GM18951 (cell line): ENCODE data around the gene EVC.
A peak's percentile ranks its signal among the peaks of the same experiment; 100 is the strongest.

Source experiments
- POLR2A ChIP-seq: IDR thresholded peaks from 4 replicates; pipeline ENCODE4 v1.6.1; 2011; ENCODE audit warnings: mild to moderate bottlenecking; ENCODE audit not compliant: insufficient read length, insufficient read depth; ENCODE audit errors: extremely low read depth
- in situ Hi-C: fragments of 300-500 bp; cut with MboI; formaldehyde crosslinking; loops from one replicate; pipeline ENCODE4 v1.12.0; 2022; ENCODE audit warnings: low sequenced_read_pairs, mixed read lengths, inconsistent platforms; ENCODE audit not compliant: unreplicated experiment

Gene EVC

DNA sequence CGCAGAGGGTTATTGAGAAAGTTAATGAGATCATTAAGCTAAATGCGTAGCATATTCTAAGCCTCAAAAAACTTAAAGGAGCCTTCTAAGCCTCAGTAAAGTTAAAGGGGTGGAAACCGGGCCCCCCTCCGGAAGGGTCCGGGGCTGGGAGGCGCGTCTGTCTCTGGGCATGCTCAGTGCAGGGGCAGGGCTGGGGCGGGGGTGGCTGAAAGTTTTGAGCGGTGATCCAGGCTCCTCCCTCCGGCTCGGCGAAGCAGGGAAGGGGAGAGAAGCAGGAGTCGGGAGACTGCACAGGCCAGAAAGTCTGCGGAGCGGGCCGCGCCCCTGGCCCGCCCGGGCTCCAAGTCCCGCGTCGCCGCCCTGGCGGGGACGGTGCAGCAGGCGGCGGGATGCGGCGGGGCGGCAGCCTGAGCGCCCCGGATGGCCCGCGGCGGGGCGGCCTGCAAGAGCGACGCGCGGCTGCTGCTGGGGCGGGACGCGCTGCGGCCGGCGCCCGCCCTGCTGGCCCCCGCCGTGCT lies at the start of gene EVC:
Gene EVC, plus strand, starts transcription at position 241 of the 518 bp plus-strand sequence. Its CDS starts 180 bp downstream, at position 421.
- peak; percentile 24 for TF ChIP-seq POLR2A
- in situ Hi-C loops, result no loop called here

- TF ChIP-seq POLR2A, result no peak
- in situ Hi-C loops, result no loop called here
Measured at GRCh38 chr4:5661237-5661636, 49.8 kb upstream of the EVC start.

- in situ Hi-C loops, result no loop called here
- TF ChIP-seq POLR2A, result no peak
Measured at GRCh38 chr4:5662555-5662954, 48.4 kb upstream of the EVC start.

DNA sequence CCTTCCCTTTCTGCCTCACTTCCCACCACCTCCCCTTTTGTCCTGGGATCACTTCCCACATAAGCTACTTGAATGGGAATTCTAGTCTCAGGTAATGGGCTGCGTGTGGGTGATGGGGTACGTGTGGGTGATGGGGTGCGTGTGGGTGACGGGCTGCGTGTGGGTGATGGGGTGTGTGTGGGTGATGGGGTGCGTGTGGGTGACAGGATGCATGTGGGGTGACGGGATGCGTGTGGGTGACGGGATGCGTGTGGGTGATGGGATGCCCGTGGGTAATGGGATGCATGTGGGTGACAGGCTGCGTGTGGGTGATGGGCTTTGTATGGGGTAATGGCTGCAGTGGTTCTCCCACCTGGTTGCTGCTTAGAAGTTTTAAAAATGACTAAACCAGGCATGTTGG lies 46.2 kb upstream of the EVC start:
- no peak for TF ChIP-seq POLR2A
- in situ Hi-C loops, result no loop called here

DNA sequence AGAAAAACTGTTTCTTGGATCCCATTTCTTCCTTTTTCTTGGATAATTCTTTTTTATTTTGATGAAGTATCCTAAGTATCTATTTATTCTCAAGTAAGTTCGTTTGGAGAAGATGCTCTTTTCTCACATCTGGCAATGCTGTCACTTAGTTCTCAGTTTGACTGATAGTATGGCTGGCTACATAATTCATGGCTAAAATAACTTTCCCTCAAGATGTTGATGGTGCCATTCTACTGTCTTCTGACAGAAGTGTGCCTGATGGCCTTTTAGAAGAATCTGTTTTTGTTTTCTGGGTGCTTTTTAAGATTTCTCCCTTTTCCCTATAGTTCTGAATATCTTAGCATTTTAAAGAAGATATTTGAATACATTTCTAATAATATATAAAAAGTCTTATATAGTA lies 44.3 kb upstream of the EVC start:
- in situ Hi-C loops, result no loop called here

DNA sequence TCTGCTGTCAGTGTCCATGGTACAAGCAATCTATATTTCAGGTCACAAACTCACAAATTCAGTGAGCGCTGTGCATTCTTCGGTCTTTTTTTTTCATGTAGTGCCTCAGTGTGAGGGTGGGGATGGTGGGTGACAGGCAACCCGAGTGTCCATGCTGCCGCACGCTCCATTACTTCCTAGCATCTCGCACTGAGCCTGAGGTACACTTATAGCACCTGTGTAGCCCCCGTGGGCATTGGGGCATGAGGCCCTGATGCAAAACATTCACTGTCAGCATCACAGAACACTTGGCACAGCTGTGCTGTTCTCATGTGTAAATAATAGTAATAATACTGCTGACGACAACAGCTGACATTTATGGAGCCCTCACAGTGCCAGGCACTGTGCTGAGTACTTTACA lies 34.2 kb upstream of the EVC start:
- in situ Hi-C loops, result no loop called here
- TF ChIP-seq POLR2A, result no peak

More for the DNA sequence above, 44.3 kb upstream of the EVC start:
- no peak for TF ChIP-seq POLR2A

DNA sequence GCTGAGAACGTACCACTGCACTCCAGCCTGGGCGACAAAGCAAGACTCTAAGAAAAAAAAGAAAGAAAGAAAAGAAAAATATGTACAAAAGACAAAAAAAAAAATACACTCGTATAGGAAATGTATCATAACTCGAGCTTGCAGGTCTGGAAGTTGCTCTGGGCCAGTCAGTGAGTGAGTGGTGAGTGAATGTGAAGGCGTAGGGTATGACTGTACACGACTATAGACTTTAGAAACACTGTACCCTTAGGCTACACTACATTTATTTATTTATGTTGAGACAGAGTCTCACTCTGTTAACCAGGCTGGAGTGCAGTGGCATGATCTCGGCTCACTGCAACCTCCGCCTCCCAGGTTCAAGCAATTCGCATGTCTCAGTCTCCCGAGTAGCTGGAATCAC lies 32.0 kb upstream of the EVC start:
- in situ Hi-C loops, result no loop called here
- TF ChIP-seq POLR2A, result no peak

DNA sequence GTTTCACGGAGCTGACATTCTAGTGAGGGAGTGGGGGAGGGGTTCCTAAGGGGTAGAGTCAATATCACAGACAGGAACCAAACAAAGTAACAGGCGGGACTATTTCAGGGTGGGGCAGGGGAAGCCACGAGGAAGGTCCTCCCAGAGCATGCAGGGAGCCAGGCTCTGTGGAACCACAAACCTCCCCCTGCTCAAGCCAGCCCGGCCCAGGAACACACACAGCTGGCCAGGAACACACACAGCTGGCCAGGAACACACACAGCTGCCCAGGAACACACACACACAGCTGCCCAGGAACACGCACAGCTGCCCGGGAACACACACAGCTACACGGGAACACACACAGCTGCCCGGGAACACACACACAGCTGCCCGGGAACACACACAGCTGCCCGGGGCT lies 27.4 kb upstream of the EVC start:
- TF ChIP-seq POLR2A, result no peak
- in situ Hi-C loops, result no loop called here

GRCh38 chr4:5685296-5685695 lies 25.7 kb upstream of the EVC start:
- in situ Hi-C loops, result no loop called here
- no peak for TF ChIP-seq POLR2A

- TF ChIP-seq POLR2A, result no peak
- in situ Hi-C loops, result no loop called here
Measured at GRCh38 chr4:5686338-5686737, 24.7 kb upstream of the EVC start.

GRCh38 chr4:5689065-5689464 lies 21.9 kb upstream of the EVC start:
- in situ Hi-C loops, result no loop called here
- TF ChIP-seq POLR2A, result no peak

DNA sequence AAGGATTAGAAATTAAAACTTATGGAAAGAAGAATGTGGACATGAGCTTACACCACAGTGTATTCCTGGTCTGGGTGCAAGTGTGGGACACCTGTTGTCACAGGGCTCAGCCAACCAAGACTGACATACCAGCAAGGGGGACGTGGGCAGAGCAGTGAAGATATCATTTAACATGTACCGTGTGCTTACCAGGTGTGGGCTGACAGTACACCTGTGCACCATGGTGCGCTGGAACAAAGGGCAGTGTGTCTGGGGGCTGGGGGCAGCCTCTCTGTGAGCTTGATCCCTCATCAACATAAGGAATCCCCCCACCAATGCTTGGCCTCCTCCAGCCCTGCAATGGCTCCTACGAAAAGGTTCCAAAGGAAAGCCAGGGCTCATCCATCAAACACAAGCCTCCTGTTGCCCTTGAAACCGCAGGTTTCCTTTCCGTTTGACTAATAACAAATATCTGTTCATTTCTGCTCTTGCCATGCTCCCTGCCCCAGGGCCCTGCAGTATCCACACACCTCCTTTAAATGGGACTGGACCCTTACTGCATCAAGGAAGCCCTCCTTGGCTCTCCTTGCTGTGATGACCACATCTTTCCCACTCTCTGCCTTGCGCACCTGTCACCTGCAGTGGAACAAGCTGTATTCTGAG lies 19.4 kb upstream of the EVC start:
- in situ Hi-C loops, result no loop called here
- TF ChIP-seq POLR2A, result no peak

- in situ Hi-C loops, result no loop called here
- no peak for TF ChIP-seq POLR2A
Measured at GRCh38 chr4:5693871-5694270, 17.1 kb upstream of the EVC start.

GRCh38 chr4:5696341-5696740 lies 14.7 kb upstream of the EVC start:
- no peak for TF ChIP-seq POLR2A
- in situ Hi-C loops, result no loop called here

DNA sequence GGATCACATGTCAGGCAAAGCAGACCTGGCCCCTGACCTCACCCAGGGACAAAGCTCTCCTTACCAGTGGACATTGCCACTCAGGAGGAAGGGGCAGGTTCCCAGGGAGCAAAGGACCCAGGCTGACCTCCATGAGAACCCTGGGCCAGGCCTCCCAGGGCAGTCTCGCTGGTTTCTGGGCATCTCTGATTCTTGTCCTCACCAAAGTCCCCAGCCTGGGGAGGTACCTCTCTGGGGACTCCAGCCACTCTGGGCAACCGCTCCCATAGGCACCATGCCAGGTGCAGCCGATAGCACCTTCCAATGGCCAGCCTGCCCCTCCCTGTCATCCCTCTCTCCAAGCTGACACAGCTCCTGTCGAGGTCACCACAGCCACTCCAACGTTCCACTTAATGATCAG lies 10.5 kb upstream of the EVC start:
- in situ Hi-C loops, result no loop called here
- no peak for TF ChIP-seq POLR2A

- in situ Hi-C loops, result no loop called here
- TF ChIP-seq POLR2A, result no peak
Measured at GRCh38 chr4:5701971-5702370, 9.0 kb upstream of the EVC start.
